SH-SY5Y (cell line): ENCODE measurements around the gene ENTR1.

Experiments used
- GATA2 ChIP-seq: IDR thresholded peaks from 2 replicates; pipeline ENCODE4 v1.6.1; 2011; ENCODE audit warnings: mild to moderate bottlenecking, low read depth, low read length
- GATA3 ChIP-seq: IDR thresholded peaks from 2 replicates; pipeline ENCODE4 v1.6.1; 2011; ENCODE audit warnings: low read depth, mild to moderate bottlenecking, low read length, moderate library complexity

Gene ENTR1

DNA sequence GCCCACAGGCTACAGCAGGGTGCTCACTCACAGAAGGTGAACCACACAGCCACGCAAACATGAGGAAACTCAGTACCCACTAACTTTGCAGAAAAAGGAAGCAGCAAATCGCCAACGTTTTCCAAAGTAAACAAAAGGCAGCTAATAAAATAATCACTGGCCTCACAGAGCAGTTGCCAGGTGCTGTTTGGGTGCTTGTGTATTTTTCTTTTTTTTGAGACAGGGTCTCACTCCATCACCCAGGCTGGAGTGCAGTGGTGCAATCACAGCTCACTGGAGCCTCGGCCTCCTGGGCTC, 14.2 kb downstream of the ENTR1 start:
- TF ChIP-seq GATA2, result no peak
- no peak for TF ChIP-seq GATA3

- TF ChIP-seq GATA2 (no peak), GATA3 (no peak)
Observed at GRCh38 chr9:136395345-136396218, 14.8 kb downstream of the ENTR1 start.

GRCh38 chr9:136395020-136395340, 15.4 kb downstream of the ENTR1 start:
- TF ChIP-seq GATA3 (no peak), GATA2 (no peak)

GRCh38 chr9:136394312-136395019, 15.9 kb downstream of the ENTR1 start:
- TF ChIP-seq GATA3 (no peak), GATA2 (no peak)

- no peak for TF ChIP-seq GATA3
- TF ChIP-seq GATA2, result no peak
Observed at GRCh38 chr9:136393531-136393930, 16.9 kb downstream of the ENTR1 start.

GRCh38 chr9:136392538-136393449, 17.6 kb downstream of the ENTR1 start:
- TF ChIP-seq GATA3, result no peak
- no peak for TF ChIP-seq GATA2

DNA sequence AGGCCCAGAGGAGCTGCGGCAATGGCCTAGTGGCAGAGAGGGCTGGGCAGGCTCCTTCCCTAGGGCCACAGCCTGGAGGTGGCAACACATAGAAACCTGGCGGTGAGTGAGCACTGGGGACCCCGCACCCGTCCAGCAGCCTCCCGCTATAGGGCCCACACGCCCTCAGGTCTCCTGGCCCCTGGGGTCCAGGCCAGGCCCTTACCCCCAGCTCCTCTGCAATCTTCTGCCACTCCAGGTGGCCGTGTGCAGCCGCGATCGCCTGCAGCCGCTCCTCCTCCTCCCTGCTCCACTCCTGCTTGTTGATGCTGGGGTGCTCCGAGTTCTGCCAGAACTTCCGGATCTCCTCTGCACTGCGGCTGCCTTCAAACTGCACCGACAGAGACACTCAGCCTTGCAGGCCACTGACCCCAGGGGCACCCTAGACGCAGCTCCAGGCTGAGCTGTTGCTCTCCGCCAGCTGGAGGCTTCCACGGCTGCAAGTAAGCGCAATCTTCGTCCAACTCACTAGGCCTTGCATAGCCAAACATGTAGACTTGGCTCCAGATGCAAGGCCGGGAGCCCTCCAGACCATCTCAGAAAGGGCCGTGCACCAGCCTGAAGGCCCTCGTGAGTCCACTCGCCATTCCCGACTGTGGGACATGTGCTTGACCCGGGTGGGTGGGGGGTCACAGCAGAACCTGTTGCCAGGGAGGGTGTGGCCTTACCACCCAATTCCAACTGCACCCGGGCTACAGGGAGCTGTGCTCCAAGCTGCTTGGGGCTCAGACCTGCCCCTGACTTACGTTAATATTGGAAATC, 18.5 kb downstream of the ENTR1 start:
- TF ChIP-seq GATA3 (no peak), GATA2 (no peak)

DNA sequence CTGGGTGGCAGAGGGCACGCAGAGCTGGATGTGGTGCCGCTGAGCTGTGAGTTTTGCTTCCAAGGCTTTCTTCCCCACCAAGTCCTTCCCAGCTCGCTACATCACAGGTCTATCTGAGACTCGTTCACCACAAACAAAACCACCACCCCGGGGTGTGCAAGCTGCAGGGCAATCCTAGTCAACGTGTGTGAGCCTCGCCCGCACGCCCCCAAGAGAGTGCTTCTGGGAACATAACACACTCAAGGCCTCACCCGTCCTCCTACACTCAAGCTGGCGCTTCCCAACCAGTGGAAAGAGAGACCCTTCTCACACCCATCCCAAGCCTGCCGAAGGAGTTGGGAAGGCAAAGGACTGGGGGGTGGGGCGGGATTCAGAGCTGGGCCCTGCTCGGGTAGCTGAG, 21.0 kb downstream of the ENTR1 start:
- TF ChIP-seq GATA2, result no peak
- no peak for TF ChIP-seq GATA3

DNA sequence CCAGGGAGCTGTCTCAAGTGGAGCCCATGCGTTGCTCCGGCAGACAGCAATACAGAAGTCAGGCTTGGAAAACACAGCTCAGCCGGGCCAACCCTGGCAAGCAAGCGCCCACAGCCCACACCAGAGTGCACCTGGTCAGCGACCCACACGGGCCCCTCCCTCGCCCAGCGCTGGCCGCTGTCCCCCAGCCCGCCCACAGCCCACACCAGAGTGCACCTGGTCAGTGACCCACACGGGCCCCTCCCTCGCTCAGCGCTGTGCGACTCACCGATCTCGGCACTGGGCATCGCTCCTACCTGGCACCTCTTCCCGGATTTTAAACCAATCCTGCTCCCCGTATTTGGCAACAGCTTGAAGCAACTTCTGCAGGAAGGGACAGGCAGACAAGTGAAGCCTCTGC, 23.2 kb downstream of the ENTR1 start:
- TF ChIP-seq GATA3 (no peak), GATA2 (no peak)

DNA sequence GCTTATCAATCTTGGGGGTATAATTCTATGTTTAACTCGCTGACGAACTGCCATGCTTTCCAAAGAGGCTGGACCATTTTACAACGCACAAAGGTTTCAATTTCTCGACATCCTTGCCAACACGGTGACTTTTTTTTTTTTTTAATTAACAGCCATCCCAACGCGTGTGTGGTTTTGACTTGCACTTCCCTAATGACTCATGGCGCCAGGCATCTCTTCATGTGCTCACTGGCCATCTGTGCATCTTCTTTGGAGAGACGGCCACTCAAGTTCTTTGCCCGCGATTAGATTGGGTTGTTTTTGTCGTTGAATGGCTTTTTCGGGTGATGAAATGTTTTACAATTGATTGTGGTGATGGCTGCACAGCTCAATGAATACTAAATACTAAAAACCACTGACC, 24.4 kb downstream of the ENTR1 start:
- TF ChIP-seq GATA2, result no peak

DNA sequence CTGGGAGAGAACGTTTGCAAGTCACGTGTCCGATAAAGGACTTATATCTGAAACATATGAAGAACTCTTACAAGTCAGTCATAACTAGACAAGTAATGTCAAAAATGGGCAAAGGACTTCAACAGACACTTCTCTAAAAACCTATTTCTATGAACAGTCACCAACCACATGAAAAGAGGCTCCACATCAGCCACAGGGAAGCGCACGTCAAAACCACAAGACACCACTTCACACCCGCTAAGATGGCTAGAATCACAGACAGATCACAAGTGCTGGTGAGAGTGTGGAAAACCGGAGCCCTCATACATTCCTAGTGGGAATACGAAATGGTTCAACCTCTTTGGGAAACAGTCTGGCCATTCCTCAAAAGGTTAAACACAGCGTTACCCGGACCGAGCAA, 25.4 kb downstream of the ENTR1 start:
- TF ChIP-seq GATA2 (no peak), GATA3 (no peak)

DNA sequence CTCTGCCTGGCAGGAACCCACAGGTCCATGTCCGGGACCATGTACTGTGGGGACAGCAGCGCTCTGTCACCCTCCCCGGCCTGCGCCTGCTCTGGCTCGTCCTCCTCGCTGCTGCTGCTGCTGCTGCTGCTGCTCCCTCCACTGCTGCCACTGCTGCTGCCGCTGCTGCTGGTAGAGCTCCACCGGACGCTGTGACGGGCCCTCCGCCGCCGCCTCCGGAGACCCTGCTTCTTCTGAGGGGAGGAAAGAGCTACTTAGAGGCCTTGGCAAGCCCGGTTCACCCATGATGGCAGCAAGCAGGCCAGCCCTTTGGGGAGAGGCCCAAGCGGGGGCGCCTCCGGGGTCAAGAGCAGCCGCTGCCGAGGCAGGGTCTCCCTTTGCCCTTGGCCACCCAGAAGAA, 27.0 kb downstream of the ENTR1 start:
- TF ChIP-seq GATA2 (no peak), GATA3 (no peak)

DNA sequence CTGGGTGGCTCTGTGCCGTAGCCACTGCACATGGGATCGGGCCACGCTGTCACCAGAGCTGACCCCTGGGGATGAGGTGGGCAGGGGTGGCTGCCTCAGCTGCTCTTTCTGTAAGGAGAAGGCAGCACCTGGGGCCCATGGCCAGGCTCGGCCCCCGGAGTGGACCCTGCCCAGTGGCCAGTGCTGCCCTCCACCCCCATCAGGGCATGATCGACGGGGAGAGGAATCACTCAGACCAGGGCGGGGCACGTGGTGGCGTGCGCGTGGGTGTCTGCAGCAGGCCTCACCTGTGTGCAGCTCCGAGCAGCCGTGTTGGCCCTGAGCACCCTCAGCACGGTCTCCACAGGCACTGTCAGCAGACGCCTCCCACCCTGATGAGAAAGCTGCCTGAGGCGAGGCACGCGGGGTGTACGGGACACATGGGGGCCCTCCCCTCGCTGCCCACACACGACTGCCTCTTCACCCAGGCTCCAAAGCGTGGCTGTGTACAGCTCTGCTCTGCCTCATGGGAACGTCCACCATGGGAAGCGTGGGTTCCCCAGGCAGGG, 28.4 kb downstream of the ENTR1 start:
- TF ChIP-seq GATA3 (no peak), GATA2 (no peak)
